Ishikawa (cell line): Measurements from ENCODE around the gene CUBN.

Source experiments
- CEBPB ChIP-seq: IDR thresholded peaks from 2 replicates; pipeline ENCODE4 v1.6.1; 2012
- CREB1 ChIP-seq: IDR thresholded peaks from 2 replicates; pipeline ENCODE4 v1.6.1; 2012; ENCODE audit warnings: low read depth
- EGR1 ChIP-seq: IDR thresholded peaks from 2 replicates; pipeline ENCODE4 v1.6.1; 2012
- EP300 ChIP-seq: IDR thresholded peaks from 2 replicates; pipeline ENCODE4 v1.6.1; 2012; ENCODE audit warnings: borderline replicate concordance
- FOXM1 ChIP-seq: IDR thresholded peaks from 2 replicates; pipeline ENCODE4 v1.6.1; 2012; ENCODE audit warnings: low read depth, borderline replicate concordance
- NFIC ChIP-seq: IDR thresholded peaks from 2 replicates; pipeline ENCODE4 v1.6.1; 2012
- RAD21 ChIP-seq: IDR thresholded peaks from 2 replicates; pipeline ENCODE4 v1.6.1; 2012; ENCODE audit warnings: low read depth
- TAF1 ChIP-seq: IDR thresholded peaks from 2 replicates; pipeline ENCODE4 v1.6.1; 2012; ENCODE audit warnings: low read depth, mild to moderate bottlenecking
- TCF12 ChIP-seq: IDR thresholded peaks from 2 replicates; pipeline ENCODE4 v1.6.1; 2012; ENCODE audit warnings: low read depth
- TEAD4 ChIP-seq: IDR thresholded peaks from 2 replicates; pipeline ENCODE4 v1.6.1; 2012
- YY1 ChIP-seq: IDR thresholded peaks from 2 replicates; pipeline ENCODE4 v1.6.1; 2012; ENCODE audit warnings: low read depth
- ZBTB7A ChIP-seq: IDR thresholded peaks from 2 replicates; pipeline ENCODE4 v1.6.1; 2012; ENCODE audit warnings: low read depth
- TF ChIP-seq, protein P1 (sequence below): IDR thresholded peaks from 2 replicates; pipeline ENCODE4 v1.6.1; 2012
- TF ChIP-seq, protein P2 (sequence below): IDR thresholded peaks from 2 replicates; pipeline ENCODE4 v1.6.1; 2012; ENCODE audit warnings: low read depth, mild to moderate bottlenecking
- TF ChIP-seq, protein P3 (sequence below): IDR thresholded peaks from 2 replicates; pipeline ENCODE4 v1.6.1; 2012

The CUBN gene

DNA sequence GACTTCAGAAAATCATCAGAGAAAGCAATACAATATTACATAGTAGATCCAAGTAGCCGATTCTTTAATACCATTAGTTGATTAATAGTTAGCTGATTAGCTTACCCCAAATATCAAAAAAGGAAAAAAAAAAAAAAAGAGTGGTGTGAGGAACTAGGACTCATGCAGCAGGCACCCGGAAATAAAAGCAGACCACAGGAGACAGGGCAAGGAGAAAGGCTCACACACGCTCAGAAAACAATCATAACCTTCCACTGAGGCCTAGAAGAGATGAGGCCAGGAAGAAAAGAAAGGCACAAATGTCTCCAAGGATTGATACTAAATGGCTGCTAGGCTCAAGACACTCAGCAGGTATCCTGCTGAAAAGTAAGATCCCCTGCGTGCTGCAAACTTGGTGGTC lies 45.9 kb upstream of the CUBN start:
- TF ChIP-seq TEAD4 (no peak), EP300 (no peak), TCF12 (no peak), YY1 (no peak), NFIC (no peak), CEBPB (no peak), CREB1 (no peak), FOXM1 (no peak), EGR1 (no peak), RAD21 (no peak), ZBTB7A (no peak), TAF1 (no peak)
- TF ChIP-seq, protein P1, sequence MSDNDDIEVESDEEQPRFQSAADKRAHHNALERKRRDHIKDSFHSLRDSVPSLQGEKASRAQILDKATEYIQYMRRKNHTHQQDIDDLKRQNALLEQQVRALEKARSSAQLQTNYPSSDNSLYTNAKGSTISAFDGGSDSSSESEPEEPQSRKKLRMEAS, result no peak
- TF ChIP-seq, protein P2, sequence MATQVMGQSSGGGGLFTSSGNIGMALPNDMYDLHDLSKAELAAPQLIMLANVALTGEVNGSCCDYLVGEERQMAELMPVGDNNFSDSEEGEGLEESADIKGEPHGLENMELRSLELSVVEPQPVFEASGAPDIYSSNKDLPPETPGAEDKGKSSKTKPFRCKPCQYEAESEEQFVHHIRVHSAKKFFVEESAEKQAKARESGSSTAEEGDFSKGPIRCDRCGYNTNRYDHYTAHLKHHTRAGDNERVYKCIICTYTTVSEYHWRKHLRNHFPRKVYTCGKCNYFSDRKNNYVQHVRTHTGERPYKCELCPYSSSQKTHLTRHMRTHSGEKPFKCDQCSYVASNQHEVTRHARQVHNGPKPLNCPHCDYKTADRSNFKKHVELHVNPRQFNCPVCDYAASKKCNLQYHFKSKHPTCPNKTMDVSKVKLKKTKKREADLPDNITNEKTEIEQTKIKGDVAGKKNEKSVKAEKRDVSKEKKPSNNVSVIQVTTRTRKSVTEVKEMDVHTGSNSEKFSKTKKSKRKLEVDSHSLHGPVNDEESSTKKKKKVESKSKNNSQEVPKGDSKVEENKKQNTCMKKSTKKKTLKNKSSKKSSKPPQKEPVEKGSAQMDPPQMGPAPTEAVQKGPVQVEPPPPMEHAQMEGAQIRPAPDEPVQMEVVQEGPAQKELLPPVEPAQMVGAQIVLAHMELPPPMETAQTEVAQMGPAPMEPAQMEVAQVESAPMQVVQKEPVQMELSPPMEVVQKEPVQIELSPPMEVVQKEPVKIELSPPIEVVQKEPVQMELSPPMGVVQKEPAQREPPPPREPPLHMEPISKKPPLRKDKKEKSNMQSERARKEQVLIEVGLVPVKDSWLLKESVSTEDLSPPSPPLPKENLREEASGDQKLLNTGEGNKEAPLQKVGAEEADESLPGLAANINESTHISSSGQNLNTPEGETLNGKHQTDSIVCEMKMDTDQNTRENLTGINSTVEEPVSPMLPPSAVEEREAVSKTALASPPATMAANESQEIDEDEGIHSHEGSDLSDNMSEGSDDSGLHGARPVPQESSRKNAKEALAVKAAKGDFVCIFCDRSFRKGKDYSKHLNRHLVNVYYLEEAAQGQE, result no peak
- TF ChIP-seq, protein P3, sequence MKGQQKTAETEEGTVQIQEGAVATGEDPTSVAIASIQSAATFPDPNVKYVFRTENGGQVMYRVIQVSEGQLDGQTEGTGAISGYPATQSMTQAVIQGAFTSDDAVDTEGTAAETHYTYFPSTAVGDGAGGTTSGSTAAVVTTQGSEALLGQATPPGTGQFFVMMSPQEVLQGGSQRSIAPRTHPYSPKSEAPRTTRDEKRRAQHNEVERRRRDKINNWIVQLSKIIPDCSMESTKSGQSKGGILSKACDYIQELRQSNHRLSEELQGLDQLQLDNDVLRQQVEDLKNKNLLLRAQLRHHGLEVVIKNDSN, result no peak

DNA sequence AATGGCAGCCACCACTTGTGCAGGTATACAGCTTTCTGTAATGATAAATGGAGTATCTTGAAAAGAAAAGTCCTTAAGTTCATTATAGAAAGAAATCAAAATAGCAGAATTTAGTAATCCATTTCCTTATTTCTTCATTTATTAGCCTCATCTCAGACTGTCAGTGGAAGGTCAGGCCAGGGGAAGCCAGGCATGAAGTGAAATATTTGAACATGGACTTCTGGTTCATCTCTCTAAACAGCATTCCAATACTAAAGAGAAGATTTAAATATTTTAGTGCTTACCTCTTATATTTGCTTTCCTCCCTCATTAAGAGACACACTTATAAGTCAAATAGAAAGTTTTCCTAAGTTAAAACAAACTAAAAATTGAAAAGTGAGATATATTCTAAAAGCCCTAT lies 45.0 kb upstream of the CUBN start:
- TF ChIP-seq NFIC (no peak), TEAD4 (no peak), EP300 (no peak), TCF12 (no peak), CREB1 (no peak)
- TF ChIP-seq, protein P1, result no peak

DNA sequence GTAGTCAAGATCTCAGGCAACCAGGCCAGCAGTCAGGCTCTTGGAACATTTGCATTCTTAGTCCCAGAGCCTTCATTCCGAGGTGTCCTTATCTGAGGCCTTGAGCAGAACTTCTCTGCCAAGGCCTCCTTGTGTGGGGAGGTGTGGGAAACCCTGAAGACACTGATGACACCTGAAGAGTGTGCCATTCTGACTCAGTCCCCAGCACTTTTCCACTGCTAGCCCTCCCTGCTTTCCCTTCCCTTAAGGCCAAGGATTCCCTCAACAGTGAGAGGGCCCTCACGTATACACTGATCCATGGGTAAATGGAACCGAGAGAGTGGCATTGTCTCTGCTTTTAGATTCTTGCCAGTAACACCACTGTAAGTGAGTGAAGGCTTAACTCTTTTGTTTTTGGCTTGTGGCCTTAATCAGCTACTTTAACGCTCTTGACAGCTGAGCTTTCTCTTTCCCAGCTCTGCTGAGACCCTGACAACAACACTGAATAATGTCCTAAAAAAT lies 41.6 kb upstream of the CUBN start:
- TF ChIP-seq EP300 (no peak), RAD21 (no peak), NFIC (no peak), CEBPB (no peak), EGR1 (no peak), FOXM1 (no peak), YY1 (no peak), TAF1 (no peak), TEAD4 (no peak), CREB1 (no peak)
- TF ChIP-seq, protein P1, result no peak

DNA sequence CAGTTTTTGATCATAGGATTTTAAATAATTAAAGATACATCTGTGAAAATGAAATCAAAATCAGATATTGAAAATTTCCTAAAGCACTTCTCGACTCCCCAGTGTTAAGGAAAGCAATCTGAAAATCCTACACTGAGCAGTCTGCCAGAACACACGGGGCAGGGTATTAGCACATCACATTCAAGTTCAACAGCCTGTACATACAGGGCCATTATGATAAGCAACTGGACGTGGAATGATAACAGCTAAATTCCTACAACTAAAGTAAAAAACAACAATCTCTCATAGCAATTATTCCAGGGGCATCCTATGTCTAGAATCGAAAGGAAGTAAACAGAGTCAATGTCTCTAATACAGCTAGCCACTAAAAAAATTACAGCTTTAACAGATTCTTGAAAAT lies 40.2 kb upstream of the CUBN start:
- TF ChIP-seq TAF1, result no peak
- TF ChIP-seq ZBTB7A, result no peak
- TF ChIP-seq FOXM1, result no peak
- TF ChIP-seq NFIC, result no peak
- no peak for TF ChIP-seq CEBPB
- TF ChIP-seq EGR1, result no peak
- TF ChIP-seq, protein P2, result no peak
- TF ChIP-seq TEAD4, result no peak
- no peak for TF ChIP-seq YY1
- TF ChIP-seq, protein P1, result no peak
- no peak for TF ChIP-seq TCF12

DNA sequence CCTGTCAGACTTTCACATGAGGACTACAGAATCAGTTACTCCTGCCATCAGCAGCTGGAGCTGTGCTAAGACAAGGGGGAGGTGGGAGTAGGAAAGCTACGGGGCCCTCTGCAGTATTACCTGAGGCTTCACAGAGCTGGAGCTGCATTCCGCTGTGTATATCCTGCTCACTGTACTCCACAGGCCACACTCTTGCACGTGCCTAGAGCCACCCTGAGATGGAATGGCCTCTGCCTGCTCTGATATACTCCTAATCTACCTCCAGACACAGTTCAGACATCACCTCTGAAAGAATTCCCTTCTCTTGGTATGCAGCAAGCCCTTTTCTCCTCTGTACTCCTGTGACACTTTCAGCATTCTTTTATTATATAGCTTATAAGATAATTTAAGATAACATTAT lies 37.1 kb upstream of the CUBN start:
- no peak for TF ChIP-seq EGR1
- TF ChIP-seq, protein P2, result no peak
- no peak for TF ChIP-seq CREB1
- no peak for TF ChIP-seq TAF1
- no peak for TF ChIP-seq RAD21
- TF ChIP-seq FOXM1, result no peak
- no peak for TF ChIP-seq EP300
- TF ChIP-seq, protein P1, result no peak
